WTC11 (cell line): ENCODE data around the gene PMFBP1.

Source experiments
- ATF1 ChIP-seq: sonication (generic); formaldehyde crosslinking; IDR thresholded peaks from 2 replicates; pipeline ENCODE4 v1.8.1; 2023; ENCODE audit warnings: mild to moderate bottlenecking, moderate library complexity, missing genetic modification reagents
- ATF3 ChIP-seq: sonication (generic); formaldehyde crosslinking; conservative IDR thresholded peaks from 2 replicates; pipeline ENCODE4 v1.8.1; 2022; ENCODE audit warnings: mild to moderate bottlenecking, missing genetic modification reagents
- CBFB ChIP-seq: sonication (generic); formaldehyde crosslinking; IDR thresholded peaks from 2 replicates; pipeline ENCODE4 v1.8.1; 2022; ENCODE audit warnings: mild to moderate bottlenecking, low read depth, missing genetic modification reagents
- CREB1 ChIP-seq: sonication (generic); formaldehyde crosslinking; IDR thresholded peaks from 2 replicates; pipeline ENCODE4 v1.8.0; 2023; ENCODE audit warnings: mild to moderate bottlenecking, missing genetic modification reagents
- CTCF ChIP-seq: fragments of 200-600 bp; IDR thresholded peaks from 2 replicates; pipeline ENCODE4 v1.8.0; 2022; ENCODE audit warnings: antibody characterized with exemption
- PREB ChIP-seq: sonication (generic); formaldehyde crosslinking; IDR thresholded peaks from 2 replicates; pipeline ENCODE4 v1.8.1; 2022; ENCODE audit warnings: mild to moderate bottlenecking, missing genetic modification reagents, moderate library complexity, borderline replicate concordance
- TCF7 ChIP-seq: sonication (generic); formaldehyde crosslinking; IDR thresholded peaks from 2 replicates; pipeline ENCODE4 v1.8.0; 2022; ENCODE audit warnings: mild to moderate bottlenecking, low read depth, missing genetic modification reagents, moderate library complexity
- USF1 ChIP-seq: sonication (generic); formaldehyde crosslinking; IDR thresholded peaks from 2 replicates; pipeline ENCODE4 v1.8.0; 2022; ENCODE audit warnings: mild to moderate bottlenecking, missing genetic modification reagents
- ZBTB21 ChIP-seq: sonication (generic); formaldehyde crosslinking; IDR thresholded peaks from 2 replicates; pipeline ENCODE4 v1.8.1; 2023; ENCODE audit warnings: mild to moderate bottlenecking, missing genetic modification reagents, borderline replicate concordance
- ZNF138 ChIP-seq: sonication (generic); formaldehyde crosslinking; conservative IDR thresholded peaks from 2 replicates; pipeline ENCODE4 v1.8.1; 2022; ENCODE audit warnings: mild to moderate bottlenecking, moderate library complexity, missing genetic modification reagents
- ZNF671 ChIP-seq: fragments of 250-450 bp; sonication (Bioruptor Pico); IDR thresholded peaks from 2 replicates; pipeline ENCODE4 v1.8.0; 2021; ENCODE audit warnings: mild to moderate bottlenecking
- TF ChIP-seq, protein P1 (sequence below): fragments of 250-450 bp; sonication (Bioruptor Pico); IDR thresholded peaks from 2 replicates; pipeline ENCODE4 v1.9.0; 2021; ENCODE audit warnings: mild to moderate bottlenecking
- TF ChIP-seq, protein P2 (sequence below): sonication (generic); formaldehyde crosslinking; IDR thresholded peaks from 2 replicates; pipeline ENCODE4 v1.8.1; 2023; ENCODE audit warnings: mild to moderate bottlenecking, missing genetic modification reagents, borderline replicate concordance

GRCh38 chr16:72109966-72110530 lies 61.9 kb downstream of the PMFBP1 start:
- TF ChIP-seq ATF3 (CRISPR knock-in tag), result no peak
- no peak for TF ChIP-seq CTCF
- TF ChIP-seq TCF7 (CRISPR knock-in tag), result no peak
- TF ChIP-seq PREB (CRISPR knock-in tag), result no peak
- no peak for TF ChIP-seq ZBTB21
- TF ChIP-seq ZNF671 (CRISPR knock-in tag), result no peak
- TF ChIP-seq, protein P1, sequence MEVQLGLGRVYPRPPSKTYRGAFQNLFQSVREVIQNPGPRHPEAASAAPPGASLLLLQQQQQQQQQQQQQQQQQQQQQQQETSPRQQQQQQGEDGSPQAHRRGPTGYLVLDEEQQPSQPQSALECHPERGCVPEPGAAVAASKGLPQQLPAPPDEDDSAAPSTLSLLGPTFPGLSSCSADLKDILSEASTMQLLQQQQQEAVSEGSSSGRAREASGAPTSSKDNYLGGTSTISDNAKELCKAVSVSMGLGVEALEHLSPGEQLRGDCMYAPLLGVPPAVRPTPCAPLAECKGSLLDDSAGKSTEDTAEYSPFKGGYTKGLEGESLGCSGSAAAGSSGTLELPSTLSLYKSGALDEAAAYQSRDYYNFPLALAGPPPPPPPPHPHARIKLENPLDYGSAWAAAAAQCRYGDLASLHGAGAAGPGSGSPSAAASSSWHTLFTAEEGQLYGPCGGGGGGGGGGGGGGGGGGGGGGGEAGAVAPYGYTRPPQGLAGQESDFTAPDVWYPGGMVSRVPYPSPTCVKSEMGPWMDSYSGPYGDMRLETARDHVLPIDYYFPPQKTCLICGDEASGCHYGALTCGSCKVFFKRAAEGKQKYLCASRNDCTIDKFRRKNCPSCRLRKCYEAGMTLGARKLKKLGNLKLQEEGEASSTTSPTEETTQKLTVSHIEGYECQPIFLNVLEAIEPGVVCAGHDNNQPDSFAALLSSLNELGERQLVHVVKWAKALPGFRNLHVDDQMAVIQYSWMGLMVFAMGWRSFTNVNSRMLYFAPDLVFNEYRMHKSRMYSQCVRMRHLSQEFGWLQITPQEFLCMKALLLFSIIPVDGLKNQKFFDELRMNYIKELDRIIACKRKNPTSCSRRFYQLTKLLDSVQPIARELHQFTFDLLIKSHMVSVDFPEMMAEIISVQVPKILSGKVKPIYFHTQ, result no peak
- no peak for TF ChIP-seq ZNF138 (CRISPR knock-in tag)
- TF ChIP-seq, protein P2, sequence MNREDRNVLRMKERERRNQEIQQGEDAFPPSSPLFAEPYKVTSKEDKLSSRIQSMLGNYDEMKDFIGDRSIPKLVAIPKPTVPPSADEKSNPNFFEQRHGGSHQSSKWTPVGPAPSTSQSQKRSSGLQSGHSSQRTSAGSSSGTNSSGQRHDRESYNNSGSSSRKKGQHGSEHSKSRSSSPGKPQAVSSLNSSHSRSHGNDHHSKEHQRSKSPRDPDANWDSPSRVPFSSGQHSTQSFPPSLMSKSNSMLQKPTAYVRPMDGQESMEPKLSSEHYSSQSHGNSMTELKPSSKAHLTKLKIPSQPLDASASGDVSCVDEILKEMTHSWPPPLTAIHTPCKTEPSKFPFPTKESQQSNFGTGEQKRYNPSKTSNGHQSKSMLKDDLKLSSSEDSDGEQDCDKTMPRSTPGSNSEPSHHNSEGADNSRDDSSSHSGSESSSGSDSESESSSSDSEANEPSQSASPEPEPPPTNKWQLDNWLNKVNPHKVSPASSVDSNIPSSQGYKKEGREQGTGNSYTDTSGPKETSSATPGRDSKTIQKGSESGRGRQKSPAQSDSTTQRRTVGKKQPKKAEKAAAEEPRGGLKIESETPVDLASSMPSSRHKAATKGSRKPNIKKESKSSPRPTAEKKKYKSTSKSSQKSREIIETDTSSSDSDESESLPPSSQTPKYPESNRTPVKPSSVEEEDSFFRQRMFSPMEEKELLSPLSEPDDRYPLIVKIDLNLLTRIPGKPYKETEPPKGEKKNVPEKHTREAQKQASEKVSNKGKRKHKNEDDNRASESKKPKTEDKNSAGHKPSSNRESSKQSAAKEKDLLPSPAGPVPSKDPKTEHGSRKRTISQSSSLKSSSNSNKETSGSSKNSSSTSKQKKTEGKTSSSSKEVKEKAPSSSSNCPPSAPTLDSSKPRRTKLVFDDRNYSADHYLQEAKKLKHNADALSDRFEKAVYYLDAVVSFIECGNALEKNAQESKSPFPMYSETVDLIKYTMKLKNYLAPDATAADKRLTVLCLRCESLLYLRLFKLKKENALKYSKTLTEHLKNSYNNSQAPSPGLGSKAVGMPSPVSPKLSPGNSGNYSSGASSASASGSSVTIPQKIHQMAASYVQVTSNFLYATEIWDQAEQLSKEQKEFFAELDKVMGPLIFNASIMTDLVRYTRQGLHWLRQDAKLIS (CRISPR knock-in tag), result no peak
- no peak for TF ChIP-seq CBFB (CRISPR knock-in tag)
- TF ChIP-seq CREB1 (CRISPR knock-in tag), result no peak
- no peak for TF ChIP-seq USF1 (CRISPR knock-in tag)
- TF ChIP-seq ATF1, result no peak
